GM19452 (cell line): ENCODE results near the gene FGF1.

Experiments used
- ATAC-seq: cut with Tn5 transposase; IDR thresholded peaks from one replicate; pipeline ENCODE4 v1.9.1; 2021; ENCODE audit not compliant: unreplicated experiment

The FGF1 gene

DNA sequence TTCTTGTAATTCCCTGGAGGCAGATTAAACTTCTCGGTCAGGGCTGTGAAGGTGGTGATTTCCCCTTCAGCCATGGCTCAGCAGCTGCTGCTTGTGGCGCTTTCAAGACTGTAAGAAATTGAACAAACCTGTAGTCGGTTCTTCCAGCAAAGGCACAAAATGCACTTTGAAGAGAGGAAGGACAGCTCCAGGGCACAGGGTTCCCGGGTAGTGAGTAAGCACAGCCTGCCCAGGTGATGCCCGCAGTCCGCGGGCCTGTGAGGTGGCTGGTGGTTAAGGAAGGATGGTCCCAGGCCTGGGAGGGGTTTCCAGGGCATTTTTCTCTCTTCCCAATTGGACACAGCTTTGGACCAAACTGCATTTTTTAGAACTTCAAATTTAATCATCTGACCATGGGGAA is 71.8 kb downstream of the FGF1 start:
- no peak for ATAC-seq

DNA sequence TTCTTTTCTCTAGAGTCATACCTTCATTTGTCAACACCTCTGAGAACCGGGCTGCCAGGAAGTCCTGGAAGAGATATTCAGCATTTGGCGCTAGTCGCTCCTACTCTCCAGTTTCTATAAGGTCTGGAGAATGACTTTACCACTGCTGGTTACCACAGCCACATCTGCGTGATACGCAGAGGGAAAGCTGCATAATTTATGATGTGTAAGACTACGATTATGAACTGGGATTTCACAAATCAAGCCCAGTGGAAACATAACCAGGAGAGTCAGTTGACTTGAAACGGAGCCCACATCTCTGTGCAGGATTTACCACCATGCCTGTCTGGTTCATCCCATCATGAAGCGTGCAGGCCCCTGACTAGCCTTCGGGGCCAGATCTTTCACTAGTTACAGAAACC is 72.6 kb downstream of the FGF1 start:
- ATAC-seq: no peak

DNA sequence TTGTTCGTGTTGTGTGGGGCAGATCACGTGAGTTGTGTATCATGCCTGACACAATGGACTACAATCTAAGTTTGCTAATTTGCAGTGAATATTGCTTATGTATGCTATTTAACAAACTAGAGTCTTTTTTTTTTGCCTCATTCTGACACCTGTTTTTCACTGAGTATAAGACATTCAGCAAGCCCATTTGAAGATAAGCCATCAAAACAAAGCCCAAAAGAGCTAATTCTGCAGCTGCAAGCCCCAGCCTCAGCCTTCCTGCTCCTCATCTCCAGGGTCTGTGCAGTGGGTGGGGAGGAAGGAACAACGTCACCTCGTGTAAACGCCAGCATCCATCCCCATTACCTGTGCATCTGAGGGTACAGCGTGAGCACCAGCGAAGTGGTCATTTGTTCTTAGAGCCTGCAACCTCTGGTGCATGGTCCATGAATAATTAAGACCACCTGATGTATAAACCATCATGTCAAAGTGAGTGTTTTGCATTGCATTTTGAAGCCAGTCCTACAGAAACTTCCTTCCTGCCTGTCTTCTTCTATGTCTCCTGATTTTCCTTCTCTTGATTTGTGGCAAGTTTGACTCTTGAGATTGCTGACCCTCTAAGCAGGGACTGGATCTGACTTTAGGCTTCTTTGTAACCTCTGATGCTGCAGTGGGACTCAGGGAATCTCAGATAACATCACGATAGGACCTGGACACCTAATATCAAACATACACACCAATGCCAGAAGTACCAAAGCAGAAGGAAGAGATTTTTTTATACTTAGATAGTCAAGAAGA is 73.2 kb downstream of the FGF1 start:
- no peak for ATAC-seq

DNA sequence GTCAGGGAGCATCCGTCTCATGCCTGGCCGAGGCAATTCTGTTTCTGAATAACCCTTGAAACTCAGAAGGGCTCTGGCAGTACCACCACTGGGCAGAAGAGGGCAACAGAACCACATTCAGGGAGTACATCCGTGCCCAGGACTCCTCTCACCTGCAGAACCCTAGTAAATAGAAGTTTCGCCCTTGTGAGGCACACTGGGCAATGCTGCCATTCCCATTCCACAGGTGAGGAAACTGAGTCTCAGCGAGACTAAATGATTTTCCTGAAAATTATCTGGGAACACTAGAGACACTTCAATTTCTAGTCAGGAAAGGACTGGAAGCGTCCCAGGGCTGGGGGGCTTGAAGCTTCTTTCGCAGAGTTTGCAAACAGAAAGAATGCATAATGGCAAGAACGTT is 74.7 kb downstream of the FGF1 start:
- peak; percentile 92 for ATAC-seq

DNA sequence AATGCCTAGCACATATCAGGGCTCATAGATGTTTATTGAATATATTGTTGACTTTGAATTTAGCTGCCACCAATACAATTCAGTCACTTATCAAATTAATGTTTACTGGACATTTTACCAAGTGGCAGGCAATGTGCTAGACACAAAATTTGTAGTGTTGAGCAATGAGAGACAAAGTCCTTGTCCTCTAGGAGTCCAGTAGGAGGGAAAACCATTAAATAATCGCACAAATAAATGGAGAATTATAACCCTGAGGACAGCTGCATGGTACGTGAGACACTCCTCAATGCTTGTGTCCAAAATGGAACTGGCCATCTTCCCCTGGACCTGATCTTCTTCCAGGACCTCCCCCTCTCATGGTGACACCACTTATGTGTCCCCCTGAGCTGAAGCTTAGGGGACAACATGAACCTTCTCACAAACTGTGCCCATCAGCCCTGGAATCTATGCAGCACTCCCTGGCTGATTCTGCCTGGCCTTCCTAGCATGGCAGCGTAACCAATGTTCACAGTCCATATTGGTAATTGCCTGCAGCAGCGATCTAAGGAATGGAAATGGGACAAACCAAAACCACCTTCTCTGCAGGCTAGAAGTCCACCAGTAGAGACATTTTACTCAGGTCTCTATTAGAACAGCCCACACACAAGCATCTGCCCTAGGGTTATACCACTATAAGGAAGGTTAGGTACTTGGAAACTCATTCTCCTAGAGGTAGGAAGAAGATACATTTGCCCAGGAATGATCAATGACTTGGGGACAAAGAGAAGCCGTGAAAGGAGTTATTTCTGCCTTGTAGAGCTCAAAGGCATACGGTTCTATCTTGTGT is 75.5 kb downstream of the FGF1 start:
- ATAC-seq: no peak

DNA sequence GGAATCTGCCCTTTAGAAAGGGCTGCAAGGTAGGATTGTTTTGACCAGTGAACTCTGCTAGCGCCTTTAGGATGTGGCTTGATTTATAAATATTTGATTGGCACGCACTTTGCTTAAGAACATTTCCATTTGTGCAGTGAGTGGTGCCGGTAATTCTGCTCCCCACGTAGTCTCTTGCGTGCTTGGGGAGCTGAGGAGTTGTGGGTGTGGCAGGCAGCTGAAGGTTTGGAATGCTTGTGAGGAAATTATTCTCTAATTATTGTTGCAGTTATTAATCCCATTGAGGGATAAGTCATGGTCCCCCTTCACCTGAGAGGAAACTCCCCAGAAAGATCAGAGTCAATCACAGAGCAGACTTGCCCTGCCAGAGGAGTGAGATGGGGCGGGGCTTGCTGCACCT is 76.7 kb downstream of the FGF1 start:
- ATAC-seq: no peak

DNA sequence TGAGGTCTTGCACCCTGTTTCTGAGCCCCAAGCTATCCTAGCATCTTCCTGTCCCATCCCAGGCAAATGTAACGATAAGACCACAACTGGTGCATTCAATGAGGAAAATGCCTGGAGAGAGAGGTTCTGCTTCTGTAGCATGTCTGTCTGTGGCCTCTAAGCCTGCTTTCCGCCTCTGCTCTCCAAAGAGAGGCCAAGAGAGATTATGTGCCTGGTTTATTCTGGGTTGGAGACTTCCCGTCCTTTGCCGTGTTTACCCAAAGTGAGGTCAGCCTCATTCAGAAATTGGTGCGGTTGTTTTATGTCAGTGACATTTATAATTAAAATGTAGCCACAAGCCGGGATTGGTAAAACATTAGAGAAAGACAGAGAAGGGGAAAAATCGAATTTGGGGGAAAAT is 77.8 kb downstream of the FGF1 start:
- ATAC-seq: no peak

DNA sequence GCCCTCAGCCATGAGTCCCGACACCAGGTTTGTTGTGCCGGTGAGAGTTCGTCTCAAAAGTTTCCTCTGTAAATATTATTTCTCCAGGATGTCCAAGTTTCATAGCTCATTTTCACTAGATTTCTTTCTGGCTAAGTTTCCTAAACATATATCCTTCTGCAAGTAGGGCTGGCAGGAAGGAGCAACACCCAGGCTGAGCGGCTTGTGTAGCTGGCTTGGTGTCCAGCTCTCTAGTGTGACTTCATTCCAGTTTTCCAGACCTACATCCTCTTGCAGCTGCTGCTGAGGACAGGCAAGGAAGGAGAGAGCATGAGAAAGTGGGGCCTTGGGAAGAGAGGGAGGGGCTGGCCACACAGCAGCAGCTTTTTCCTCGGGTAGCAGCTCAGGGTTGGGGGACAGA is 80.3 kb downstream of the FGF1 start:
- ATAC-seq: no peak

DNA sequence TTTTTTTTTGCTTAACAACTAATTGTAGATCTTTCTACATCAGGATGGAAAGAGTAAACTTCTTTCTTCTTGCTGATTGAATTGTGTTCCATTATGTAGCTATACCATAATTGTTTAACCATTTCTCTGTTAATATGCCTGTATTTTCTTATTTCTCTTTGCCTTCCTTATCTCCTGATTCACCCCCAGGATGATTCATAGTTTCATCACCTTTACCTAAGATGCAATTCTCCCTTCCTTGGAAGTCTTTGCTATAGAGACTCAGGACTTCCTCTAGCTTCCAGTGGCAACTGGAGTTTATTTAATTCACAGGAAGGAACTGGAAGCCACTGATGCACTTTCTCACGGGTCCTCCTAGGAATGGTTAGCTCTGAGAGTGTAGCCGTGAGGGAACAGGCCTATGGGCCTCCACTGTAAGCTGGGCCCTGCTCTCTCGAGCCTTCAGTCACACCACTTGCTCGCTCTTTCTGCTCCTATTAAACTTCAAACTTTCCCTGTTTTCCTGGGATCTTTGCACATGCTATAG is 83.1 kb downstream of the FGF1 start:
- no peak for ATAC-seq

DNA sequence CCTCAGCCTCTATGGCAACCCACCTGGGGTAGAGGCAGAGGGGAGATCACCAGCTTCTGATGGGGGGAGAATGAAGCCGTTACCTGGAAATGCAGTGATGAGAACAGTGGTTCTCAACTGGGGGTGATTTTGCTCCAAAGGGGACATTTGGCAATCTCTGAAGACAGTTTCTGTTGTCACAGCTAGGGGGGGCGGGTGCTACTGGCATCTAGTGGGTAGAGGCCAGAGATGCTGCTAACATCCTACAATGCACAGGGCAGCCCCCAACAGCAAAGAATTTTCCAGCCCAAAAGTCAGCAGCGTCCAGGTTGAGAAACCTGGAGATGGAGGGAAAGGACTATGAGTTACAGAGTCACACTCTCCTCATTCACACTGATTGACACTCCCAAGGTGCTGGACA is 84.5 kb downstream of the FGF1 start:
- no peak for ATAC-seq

DNA sequence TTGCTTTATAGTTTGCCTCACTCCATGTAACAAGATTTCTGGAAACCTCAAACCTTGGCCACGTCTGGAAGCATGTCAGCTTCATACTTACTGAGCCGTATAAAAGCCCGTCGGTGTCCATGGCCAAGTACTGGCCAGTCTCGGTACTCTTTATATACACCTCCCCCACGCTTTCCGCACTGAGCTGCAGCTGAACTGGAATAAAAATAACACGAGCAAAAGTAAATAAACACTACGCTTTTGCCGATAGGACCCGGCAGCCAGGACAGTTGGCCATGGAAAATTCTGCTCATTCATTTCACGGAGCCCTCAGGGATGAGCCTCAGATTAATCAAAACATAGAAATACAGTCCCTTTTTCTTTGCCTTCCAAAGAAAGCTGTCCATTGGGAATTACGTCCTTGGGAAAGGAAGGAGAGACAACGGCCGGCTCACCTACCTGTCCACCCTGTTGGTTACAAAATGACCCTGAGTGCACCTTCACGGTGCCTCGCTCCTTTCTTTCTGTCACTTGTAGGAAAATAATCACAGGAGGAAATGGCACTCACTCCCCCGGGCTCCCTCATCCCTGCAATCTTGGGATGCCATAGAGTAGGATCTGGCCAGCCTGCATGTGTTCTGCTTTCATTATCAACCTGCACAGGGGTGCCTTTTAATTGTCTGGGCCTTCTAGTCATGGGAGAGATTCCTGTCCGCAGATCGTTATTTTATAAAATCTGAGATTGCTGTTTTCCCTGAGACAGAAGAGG is 85.1 kb downstream of the FGF1 start:
- no peak for ATAC-seq

DNA sequence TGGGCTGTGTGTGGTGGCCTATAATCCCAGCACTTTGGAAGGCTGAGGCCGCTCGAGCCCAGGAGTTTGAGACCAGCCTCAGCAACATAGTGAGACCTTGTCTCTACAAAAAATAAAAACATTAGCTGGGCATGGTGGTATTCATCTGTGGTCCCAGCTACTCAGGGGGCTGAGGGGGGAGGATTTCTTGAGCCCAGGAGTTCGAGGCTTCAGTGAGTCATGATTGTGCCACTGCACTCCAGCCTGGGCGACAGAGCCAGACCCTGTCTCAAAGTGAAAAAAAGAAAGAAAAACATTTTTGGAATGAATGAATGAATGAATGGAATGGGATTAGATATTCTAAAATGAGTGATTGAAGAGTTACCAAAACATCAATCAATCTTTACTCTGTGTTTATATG is 85.8 kb downstream of the FGF1 start:
- ATAC-seq: no peak

DNA sequence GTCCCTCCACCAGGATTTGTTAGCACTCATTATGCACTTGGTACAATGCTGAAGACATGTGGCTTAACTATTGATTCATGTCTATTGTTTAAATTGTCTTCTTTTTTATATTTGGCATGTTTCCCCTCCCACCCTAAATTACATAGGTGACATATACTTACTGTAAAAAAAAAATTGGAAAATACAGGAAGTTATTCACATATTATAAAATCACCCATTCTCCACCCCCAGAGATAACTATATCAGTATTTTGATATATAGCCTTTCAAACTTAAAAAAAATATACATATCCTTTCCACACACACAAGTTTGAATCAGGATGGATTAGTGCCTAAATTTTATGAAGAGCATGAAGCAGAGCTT is 87.6 kb downstream of the FGF1 start:
- no peak for ATAC-seq

DNA sequence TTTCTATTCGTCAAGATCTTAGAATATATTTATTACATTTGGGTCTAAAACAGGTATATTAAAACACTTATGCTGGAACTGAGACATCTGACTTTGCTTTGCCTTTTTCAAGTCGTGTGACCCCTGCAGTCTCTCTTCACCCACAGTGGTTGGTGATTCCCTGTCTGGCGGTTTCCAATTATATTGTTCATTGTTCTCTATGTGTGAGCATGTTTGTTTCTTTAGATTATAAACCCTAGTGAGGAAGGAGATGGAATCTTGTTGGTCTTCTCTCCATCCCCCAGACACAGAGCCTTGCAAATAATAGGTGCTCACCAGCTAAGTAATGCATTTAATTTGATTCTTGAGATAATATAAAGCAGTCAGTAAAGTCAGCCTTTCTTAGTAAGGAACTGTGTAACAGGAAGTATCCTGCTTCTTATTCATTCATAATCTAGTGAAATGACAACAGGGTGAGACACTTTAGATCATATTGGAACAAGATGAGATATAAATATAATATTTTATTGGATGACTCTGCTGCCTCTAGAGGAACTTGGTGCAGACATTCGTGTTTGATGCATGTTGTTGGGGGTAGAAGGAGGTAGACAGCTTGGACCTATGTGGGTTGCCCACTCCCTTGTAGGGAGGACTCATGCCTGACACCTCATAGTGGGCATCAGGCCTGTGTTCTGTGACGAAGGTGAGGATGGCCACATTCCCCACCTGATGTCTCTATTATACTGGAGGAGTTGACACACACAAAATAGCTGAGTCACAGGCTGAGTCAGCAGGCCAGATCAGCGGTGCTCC is 88.1 kb downstream of the FGF1 start:
- no peak for ATAC-seq

DNA sequence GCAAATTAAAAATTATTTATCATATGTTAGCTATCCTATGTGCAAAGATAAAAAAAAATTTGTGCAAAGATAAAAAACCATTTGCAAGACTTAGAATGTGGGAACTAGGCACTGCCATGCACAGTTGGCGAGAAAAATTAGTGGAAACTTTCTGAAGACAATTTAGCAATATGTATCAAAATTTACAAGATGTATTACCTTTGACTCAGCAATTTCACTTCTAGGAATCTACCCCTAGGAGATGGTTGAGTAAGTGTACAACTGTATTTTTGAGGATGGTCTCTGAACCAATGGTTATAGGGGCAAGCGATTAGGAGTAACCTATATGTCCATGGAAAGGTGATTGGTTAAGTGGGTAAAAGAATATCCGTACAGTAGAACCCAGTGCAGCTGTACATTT is 88.9 kb downstream of the FGF1 start:
- no peak for ATAC-seq

DNA sequence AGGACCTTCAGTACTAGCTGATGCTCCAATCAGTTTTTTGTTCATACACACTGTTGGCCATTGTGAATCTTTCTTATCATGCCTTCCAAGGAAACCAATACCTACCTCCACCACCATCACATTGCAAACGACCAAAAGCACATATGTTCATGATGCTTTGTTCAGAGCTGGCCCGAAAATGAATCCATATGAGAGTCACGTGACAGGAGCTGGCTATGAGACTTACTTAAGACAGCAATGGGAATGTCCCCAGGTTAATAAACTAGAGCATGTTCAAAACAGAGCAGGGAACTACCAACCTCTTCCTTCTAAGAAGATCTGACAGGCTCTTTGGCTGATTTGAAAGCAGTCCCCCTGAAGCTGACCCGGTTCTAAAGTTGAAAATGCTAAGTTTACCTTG is 93.5 kb downstream of the FGF1 start:
- no peak for ATAC-seq

DNA sequence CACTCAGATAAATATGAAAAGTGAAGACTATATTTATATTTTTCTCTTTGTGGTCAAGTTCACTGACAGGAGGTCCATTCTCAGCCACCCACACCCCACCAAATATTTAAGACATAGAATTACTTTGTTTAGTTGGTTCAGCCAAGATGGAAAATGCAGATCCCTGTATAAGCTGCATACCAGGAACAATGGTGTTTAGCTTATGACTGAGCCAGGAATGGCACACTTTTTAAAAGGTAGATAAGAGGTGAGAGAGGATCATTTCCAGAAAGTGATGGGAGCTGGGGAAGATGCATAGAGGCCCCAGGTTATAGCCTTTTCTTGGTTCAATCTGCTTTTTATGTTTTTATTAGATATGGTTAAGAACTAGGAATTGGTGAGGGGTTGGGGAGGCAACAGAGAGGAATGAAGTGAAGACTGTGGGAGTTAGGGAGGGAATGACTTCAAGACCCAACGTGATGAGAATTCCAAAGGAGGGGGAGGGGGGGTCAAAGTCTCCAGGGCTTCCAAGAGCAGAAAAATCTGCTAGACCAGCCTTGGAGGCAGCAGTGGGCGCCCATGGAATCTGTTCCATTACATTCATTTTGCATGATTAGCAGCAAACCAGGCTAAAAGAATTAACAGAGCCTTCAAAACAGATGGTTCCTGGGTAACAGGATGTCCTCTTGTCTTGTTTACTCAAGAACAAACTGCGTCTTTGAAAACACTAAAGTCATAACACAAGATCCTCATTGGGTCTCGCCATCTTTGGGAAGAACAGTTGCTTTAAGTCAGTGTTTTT is 95.2 kb downstream of the FGF1 start:
- no peak for ATAC-seq

DNA sequence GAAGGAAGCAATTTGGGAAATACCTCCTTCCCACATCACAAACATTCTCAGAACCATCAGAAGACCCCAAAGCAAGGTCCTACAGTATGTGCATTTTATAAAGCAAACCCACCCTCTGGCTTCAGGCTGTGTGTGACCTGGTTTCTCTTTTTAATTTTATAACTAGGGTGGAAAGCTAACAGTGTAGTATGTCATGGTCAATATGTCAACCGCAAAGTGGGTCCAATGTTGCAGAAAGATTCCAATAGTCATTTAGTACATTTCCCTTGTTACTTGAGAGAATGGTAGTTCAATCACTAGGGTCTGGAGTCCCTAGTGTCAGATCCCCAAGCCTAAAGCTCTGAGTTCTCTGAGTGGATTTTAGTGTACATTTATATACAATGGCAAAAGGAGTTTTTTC is 96.2 kb downstream of the FGF1 start:
- no peak for ATAC-seq

DNA sequence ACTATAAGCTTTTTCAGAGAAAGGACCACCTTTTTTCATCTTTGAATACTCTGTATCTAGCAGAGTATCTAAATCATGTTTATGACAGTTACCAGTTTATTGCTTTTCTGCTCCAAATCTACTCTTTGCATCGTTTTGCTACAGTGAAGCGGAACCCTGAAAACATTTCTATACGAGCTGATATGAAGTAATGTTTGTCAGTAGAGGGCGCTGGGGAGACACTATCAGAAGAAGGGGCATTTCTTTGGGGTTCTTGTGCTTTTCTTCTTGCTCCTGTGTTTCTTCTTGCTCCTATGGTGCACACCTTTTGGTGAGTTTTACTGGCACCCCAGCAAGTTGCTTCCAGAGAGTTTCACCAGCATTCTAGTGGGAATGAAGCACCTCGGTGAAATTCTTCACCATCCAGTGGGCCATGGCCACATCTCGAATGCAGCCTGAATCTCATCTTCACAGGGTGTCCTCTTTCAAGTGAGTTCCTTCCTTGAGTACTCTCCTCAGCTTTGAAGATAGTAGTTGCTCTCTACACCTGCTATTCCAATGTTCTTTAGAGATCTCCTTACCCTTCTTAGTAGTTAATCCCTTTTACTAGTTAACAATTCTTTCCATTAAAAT is 98.4 kb downstream of the FGF1 start:
- ATAC-seq: no peak

DNA sequence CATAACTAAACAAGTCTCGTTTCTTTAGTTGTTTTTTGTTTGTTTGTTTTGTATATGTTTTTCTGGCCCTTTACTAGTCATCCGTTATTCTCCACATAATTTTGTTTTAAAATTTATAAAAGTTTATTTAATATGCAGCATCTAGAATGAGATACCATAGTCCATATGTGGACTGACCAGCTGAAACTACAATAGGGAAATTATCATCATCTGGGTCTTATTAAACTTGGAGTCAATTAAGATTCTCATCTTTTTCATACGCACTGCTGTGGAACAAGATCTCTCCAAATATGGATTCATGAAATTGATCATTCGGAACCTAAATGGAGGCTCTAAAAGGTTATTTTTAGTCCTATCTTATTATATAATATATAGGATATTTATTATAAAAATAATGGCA is 99.3 kb downstream of the FGF1 start:
- no peak for ATAC-seq
